NCI-H69 (cell line): ENCODE measurements around the gene TEC.
"Not testable (repeated sequence)": the region's sequence is repeated elsewhere in the genome, so short reads cannot be mapped to it uniquely, and the experiment has no call there.

ENCODE experiments used
- DNase-seq: peaks from one replicate; lab custom pipeline; 2025; lab: John Stamatoyannopoulos, UW

TEC gene

DNA sequence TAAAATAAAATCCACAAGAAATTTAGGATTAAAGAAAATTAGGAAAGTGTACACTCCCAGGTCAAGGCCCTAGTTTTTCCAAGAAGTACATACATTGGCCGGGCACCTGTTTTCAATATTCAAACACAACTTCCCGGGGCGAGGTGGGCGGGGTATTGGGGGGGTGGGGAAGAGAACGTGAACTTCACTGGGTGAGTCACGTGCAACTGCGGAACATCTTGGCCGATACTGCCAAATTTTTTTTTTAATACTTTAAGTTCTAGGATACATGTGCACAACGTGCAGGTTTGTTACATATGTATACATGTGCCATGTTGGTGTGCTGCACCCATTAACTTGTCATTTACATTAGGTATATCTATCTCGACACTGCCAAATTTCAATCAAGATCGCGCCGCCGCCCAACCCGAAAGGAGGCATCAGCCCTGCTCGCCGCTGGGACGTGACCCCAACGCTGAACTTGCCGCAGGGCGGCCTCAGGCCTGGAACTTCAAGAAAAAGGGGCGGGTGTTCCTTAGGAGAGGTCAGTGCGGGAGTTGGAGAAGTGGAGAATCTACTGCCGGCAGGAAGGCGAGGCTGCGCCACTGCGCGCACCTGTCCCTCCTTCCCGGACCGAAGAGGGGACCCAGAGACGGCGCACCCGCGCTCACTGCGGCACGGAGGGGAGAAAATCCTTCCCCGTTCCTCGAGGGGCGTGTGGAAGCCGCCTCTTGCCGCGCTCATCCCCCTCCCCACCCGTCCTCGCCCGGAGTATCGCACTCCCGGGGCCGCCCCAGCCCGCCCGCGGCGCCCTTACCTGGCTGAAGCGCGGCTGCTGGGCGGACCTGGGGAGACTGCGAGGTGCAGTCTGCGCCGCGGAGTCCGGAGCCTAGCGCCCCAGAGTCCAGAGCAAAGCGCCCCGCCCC lies at the start of gene TEC:
TSS of gene TEC (minus strand) at position 883 of the 905 bp plus-strand sequence. CDS start 41,224 bp downstream, outside the sequence.
- DNase-seq: peak; percentile 67

DNA sequence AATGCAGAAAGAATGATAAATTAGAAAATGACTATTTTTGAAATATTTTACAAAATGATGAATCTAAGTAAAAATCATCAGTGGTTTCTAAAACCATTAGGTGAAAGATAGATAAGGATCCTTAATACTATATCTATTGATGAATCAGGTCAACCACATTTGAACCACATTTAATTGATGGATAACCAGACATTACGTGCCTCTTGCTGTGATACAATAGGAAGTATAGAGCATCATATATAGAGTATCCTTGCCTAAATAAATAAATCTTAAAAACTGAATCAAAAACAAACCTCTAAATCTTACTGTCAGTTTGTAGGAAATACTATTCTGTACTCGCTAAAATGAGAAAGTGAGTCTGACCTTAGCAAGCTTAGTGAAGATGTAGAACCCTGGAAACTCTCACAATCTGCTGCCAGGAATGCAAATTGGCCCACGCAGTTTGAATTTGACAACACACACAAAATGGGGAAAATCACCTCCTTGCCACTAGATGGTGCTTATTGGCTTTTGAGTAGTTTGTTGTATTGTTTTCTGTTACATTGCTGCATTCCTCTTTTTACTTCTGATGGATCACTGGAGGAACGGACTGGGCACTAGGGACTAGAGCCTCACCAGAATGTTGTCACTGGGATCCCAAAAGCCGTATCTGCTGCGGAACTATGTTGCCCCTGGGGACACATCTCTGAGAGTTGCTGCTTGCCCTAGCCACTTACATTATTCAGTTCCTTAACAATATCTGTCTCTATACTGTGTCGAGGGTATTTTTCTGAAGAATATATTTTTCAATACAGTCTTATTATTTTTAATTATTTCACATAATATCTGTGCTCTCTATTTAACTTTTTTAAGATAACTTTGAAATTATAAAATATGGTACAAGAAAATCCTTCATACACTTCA lies 46.3 kb upstream of the TEC start:
- DNase-seq: peak; percentile 64

DNA sequence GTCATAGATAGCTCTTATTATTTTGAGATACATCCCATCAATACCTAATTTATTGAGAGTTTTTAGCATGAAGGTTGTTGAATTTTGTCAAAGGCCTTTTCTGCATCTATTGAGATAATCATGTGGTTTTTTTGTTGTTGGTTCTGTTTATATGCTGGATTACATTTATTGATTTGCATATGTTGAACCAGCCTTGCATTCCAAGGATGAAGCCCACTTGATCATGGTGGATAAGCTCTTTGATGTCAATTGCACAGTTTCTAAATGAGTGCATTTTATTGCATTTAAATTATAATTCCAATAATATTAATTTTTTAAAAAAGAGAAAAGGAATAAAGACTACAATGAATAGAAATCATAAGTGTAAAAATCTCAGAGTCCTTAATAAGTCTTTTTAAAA lies 45.1 kb upstream of the TEC start:
- DNase-seq: not testable (repeated sequence)

DNA sequence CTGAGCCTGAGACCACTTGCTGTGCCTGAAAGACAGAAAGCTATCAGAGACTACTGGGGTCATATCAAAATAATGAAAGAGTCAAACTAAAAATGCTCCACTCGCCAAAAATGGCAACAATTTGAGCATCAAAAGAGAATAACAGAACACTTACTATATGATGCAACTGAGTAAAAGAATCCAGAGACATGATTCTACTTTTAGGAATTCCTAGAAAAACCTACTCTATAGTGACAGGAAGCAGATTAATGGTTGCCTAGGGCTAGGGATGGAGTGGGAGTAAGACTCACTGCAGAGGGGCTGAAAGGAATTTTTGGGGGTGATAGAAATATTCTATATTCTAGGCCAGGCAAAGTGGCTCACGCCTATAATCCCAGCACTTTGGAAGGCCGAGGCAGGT lies 42.3 kb upstream of the TEC start:
- no peak for DNase-seq

DNA sequence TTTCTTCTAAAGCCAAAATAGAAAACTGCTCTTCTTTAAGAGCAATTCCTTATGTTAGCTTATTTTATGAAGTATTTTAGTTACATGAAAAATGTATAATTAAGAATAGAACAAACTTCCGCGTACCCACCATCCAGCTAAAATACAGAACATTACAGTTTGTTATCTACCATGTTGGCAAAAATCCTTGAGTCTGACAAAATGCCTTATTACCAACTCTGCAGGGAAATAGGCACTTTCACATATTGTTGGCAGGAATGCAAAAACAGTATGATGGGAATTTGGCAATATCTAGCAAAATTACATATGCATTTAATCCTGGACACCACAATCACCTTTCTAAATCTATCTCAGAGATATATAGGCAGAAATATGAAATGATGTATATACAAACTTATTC lies 39.3 kb upstream of the TEC start:
- DNase-seq: no peak

DNA sequence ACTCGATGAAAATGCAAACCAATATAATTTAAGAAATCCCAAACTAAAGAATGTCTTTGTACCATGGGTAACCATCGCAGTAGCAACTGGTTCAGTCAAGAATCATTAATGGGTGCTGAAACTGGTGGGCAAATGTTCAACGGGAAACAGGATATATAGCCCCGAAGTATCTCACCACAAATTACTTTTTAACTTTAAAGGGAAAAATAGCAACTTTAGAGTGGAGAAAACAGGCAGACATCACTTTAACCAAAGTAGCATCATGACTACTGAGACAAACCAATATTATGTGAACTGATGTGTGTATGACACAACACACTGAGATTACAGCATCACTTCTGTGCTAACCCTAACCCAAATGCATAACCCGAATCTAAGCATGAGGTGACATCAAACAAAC lies 37.9 kb upstream of the TEC start:
- no peak for DNase-seq

DNA sequence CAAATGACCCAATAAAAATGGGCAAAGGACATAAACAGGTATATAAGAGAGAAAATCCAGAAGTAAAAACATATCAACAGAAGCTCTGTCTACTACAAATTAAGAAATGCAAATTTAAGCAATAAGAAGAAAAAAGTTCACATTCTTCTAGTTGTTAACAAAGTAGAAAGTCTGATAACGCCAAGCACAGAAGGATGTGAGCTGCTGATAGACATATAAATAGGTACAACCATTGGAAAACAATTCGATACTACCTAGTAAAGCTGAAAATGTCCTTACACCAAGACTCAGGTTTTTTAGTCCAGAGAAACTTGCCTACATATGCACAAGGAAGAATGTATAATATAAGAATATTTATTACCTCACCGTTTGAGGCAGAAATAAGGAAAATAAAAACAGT lies 35.9 kb upstream of the TEC start:
- no peak for DNase-seq

DNA sequence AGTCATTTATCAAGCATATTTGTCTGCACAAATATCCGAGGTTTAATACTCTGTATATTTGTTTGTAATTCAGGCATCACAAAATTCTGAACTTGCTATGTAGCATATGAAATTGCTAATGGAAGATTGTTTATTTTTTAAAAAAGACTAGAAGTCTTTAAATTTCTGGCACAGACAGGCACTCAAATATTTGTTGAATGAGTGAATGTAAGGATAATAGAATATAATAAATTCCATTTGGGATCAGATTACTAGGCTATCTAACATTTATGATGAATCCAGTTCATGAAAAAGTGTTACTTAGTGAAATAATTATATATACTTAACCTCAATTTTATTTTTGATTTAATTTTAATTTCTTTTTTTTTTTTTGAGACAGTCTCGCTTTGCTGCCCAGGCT lies 30.4 kb upstream of the TEC start:
- no peak for DNase-seq

DNA sequence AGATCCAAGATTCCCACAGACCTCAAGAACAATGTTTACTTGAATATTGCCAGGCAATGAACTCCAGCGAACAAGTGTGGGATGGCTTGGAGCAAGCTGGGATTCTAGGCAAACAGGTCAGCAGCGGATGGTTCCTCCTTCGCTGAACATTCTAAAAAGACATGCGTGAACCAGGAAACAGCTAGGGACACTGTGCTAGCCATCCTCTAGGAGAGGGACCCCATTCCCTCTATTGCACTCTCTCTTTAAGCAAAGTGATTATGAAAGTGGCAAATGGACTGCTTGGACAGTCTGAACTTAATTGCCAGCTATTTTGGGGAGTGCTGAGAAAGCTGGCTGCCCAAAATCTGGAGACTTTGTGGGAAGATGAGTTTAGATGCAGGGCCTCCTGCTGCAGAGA lies 29.9 kb upstream of the TEC start:
- DNase-seq: no peak

DNA sequence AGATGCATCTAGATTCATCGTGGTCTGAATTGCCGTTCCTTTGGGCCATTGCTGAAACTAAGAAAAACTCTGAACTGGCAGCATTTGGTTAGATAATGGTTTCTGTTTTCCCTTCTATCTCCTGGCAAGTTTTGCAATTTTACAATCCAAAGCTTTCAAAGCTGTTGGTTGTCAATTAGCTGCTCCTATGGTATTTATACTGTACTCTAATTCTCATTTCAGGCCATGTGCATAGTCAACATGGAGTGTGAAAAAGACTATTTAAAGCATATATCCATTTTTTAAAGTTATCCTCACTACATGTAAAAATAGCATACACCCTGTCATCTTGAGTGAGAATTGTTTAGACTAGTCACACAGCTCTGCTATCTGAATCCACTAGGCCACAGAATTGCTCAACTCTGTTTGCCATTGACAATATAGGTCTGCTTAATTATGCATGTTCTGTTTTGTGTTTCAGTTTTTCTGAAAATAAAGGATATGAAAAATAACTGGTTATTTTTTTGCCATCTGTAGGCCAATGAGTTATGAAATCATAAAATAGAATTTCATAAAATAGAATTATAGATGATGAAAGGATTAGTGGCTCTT lies 27.7 kb upstream of the TEC start:
- DNase-seq: no peak

DNA sequence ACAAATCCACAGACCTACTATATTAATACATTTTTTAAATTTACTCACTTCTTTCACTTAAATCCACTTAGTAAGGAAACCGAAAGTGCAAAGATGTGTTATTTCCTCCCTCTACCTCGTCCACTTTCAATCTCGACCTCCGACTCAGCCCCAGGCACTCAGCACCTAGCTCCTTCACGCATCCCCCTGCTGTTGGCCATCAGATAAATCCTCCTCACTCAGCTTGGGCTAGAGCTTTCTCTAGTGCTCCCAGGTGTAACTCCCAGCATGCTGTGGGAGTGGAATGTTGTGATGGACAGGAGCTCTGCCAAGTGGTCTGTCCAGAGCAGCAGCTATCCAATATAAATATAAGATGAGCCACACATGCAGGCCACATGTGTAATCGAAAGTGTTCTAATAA lies 26.7 kb upstream of the TEC start:
- DNase-seq: no peak

DNA sequence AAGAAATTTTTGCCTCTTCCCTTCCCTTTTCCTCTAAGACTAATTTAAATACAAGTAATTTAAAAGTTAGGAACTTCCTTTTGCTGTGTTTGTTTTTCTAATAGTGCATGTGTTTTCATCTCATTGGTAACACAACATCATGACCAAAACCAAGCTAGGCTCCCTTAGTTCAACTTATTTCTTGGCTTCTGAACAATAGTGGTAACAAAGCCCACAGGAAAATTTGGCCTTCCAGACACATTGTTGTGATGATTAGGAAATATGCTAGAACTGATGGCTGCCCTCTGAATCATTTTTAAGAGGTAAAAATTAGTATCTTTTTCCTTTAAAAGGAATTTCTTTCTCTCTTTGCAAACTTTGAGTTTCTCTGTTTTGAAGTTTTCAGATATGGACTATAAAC lies 25.5 kb upstream of the TEC start:
- no peak for DNase-seq

DNA sequence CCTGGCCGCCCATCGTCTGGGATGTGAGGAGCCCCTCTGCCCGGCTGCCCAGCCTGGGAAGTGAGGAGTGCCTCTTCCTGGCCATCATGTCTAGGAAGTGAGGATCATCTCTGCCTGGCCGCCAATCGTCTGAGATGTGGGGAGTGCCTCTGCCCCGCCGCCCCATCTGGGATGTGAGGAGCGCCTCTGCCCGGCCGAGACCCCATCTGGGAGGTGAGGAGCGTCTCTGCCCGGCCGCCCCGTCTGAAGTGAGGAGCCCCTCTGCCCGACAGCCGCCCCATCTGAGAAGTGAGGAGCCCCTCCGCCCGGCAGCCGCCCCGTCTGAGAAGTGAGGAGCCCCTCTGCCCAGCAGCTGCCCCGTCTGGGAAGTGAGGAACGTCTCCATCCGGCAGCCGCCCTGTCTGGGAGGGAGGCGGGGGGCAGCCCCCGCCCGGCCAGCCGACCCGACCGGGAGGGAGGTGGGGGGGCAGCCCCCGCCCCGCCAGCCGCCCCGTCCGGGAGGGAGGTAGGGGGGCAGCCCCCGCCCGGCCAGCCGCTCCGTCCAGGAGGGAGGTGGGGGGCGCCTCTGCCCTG lies 22.7 kb upstream of the TEC start:
- not testable (repeated sequence) for DNase-seq

DNA sequence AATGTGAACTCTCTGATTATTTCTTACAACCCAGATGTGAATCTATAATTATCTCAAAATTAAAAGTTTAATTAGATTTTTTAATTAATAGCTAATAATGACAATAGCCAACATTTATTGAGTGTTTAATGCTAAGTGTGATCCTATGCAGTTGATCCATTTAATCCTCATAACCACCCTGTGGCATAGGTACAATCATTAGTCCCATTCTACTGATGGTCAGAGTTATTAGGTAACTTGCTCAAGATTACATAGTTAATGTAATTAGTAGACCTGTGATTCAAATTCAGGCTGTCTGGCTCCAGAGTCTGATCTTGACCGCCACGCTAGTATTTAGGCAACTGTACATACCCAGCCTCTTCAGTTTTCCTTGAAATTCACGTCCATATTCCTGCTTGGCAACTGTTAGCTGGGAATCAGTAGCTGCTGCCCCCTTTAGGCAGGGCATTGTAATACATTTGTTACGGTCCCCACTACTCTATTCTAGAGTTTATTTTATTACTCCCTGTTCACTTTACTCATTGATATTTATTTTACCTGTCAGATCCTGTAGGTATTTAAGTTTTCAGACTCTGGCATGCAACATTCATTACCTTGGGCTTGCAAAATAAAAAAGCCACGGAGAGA lies 20.6 kb upstream of the TEC start:
- peak; percentile 51 for DNase-seq

DNA sequence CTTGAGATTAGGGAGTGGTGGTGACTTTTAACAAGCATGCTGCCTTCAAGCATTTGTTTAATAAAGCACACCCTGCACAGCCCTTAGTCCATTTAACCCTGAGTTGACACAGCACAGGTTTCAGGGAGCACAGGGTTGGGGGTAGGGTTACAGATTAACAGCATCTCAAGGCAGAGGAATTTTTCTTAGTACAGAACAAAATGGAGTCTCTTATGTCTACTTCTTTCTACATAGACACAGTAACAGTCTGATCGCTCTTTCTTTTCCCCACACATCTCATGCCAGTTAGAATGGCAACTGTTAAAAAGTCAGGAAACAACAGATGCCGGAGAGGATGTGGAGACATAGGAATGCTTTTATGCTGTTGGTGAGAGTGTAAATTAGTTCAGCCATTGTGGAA lies 16.4 kb upstream of the TEC start:
- not testable (repeated sequence) for DNase-seq

DNA sequence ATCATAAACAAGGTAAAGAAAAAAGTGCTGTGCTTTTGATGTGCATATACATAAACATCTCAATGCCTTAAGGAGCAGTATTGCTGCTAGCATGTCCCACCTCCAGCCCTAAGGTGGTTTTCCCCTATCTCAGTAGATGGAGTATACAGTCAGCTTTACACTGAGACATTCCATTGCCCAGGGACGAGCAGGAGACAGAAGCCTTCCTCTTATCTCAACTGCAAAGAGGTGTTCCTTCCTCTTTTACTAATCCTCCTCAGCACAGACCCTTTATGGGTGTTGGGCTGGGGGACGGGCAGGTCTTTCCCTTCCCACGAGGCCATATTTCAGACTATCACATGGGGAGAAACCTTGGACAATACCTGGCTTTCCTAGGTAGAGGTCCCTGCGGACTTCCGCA lies 16.0 kb upstream of the TEC start:
- DNase-seq: not testable (repeated sequence)

DNA sequence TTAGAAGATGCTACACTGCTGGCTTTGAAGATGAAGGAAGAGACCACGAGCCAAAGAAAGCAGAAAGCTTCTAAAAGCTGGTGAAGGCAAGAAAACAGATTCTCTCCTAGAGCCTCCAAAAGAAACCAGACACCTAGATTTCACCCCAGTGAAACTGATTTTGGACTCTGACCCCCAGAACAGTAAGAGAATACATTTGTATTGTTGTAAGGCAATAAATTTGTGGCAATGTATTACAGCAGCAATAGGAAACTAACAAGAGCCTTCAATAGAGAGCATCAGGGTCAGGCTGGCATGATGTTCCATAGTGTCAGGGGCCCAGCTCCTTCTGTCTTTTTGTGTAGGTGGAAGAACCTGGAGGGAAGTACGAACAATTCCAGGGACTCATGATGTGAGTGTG lies 6.0 kb upstream of the TEC start:
- DNase-seq: no peak

DNA sequence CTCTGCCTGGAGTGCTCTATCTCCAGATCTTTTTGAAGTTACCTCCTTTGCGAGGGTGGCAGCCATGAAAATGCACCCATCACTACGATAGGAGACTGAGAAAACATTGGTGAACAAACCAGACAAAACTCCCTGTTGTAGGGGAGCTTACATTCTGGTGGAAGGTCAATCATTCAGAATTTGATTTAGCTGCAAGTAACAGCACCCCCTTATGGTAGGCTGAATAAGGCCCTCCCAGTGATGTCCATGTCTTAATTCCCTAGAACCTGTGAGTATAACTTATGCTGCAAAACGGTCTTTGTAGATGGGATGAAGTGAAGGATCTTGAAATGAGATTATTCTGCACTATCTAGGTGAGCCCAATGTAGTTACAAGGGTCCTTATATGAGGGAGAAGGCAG lies 5.6 kb upstream of the TEC start:
- DNase-seq: peak; percentile 58

DNA sequence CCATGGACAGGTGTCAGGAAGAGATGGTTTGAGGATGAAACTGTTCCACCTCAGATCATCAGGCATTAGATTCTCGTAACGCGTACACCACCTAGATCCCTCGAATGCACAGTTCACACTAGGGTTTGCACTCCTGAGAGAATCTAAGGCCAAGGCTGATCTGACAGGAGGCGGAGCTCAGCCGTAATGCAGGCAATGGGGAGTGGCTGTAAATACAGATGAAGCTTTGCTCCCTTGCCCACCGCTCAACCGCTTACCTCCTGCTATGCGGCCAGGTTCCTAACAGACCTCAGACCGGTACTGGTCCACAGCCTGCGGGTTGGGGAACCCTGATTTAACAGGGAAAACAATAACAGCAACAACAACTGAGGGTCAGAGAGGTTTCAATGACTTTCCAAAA lies 2.0 kb upstream of the TEC start:
- no peak for DNase-seq

DNA sequence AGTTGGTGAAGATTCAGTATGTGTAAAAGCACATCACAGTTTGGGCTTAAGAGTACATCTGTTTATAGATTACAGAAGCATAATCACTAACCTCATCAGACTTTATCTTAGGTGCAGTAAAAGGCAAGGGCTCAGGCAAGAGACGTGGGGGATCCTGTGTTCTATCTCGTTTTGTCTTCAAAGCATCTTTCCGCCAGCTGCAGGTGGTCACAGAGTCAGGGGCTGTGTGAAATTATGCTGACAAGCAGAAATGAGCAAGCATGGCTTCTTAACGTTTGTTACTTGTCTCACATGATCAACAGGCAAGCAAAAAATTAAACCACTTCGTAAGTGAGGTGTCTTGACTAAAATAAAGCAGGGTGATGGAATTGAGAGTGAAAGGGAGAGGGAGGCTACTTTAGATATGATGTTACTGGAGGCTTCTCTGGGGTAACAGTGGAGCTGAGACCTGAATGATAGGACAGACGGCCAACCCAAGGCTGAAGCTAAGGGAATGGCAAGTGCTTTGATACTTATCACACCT lies 1.4 kb upstream of the TEC start:
- DNase-seq: no peak

DNA sequence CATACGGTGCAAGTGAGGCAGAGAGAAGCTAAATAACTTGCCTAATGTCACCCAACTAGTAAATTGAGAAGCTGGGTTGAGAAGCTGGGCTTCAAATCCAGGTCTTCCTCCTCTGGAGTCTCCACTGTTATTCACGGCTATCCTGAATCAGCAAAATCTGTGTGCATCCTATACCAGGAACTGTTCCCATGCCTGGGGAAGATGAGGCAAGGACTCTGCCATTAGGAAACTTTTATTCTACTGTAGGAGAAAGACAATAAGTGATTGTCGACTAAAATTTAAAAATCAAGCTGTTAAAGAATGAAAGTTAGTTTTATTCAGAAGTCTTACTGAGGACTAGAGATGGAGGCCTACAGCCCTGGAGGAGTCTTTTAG lies 872 bp upstream of the TEC start:
- no peak for DNase-seq
